Measurements from ENCODE around the gene EFCAB11. TPM values are rescaled to one million over a fixed set of nuclear protein-coding genes. Genes with fewer than 3 reads are reported as not detected.
A peak's percentile ranks its signal among the peaks of the same experiment; 100 is the strongest.

EFCAB11 gene
- total RNA-seq, result 3.6 TPM
- long read RNA-seq, result 0 reads

GRCh38 chr14:89954070-89955021, at the start of gene EFCAB11:
Gene EFCAB11, minus strand, starts transcription at chr14:89954730. Its CDS starts 70 bp downstream, at chr14:89954660.
- DNase-seq (peak; percentile 97), ATAC-seq (peak; percentile 94)
- intact Hi-C loops (cut with micrococcal nuclease), result no loop called here

GRCh38 chr14:90003526-90004307, 49.2 kb upstream of the EFCAB11 start:
- intact Hi-C loops (cut with micrococcal nuclease), result no loop called here
- ATAC-seq, result no peak
- no peak for DNase-seq

GRCh38 chr14:90000935-90001334, 46.4 kb upstream of the EFCAB11 start:
- ATAC-seq (no peak), DNase-seq (no peak)
- intact Hi-C loops (cut with micrococcal nuclease), result no loop called here

- intact Hi-C loops (cut with micrococcal nuclease), result no loop called here
- ATAC-seq, result no peak
- no peak for DNase-seq
Observed at GRCh38 chr14:89996963-89997362, 42.4 kb upstream of the EFCAB11 start.

GRCh38 chr14:89992273-89992672, 37.7 kb upstream of the EFCAB11 start:
- intact Hi-C loops (cut with micrococcal nuclease), result no loop called here
- DNase-seq (no peak), ATAC-seq (no peak)

- intact Hi-C loops (cut with micrococcal nuclease), result no loop called here
- DNase-seq (no peak), ATAC-seq (no peak)
Observed at GRCh38 chr14:89990623-89991275, 36.2 kb upstream of the EFCAB11 start.

GRCh38 chr14:89990218-89990617, 35.7 kb upstream of the EFCAB11 start:
- intact Hi-C loops (cut with micrococcal nuclease), result no loop called here
- DNase-seq, result no peak
- ATAC-seq, result no peak

- intact Hi-C loops (cut with micrococcal nuclease), result no loop called here
- no peak for DNase-seq
- no peak for ATAC-seq
Observed at GRCh38 chr14:89988787-89989186, 34.3 kb upstream of the EFCAB11 start.

- DNase-seq (no peak), ATAC-seq (no peak)
- intact Hi-C loops (cut with micrococcal nuclease), result no loop called here
Observed at GRCh38 chr14:89987161-89987475, 32.6 kb upstream of the EFCAB11 start.

GRCh38 chr14:89986462-89987160, 32.1 kb upstream of the EFCAB11 start:
- no peak for ATAC-seq
- intact Hi-C loops (cut with micrococcal nuclease), result no loop called here

GRCh38 chr14:89983375-89983774, 28.8 kb upstream of the EFCAB11 start:
- DNase-seq (no peak), ATAC-seq (no peak)
- intact Hi-C loops (cut with micrococcal nuclease), result no loop called here

More at GRCh38 chr14:89986462-89987160, 32.1 kb upstream of the EFCAB11 start:
- no peak for DNase-seq

GRCh38 chr14:89978656-89979055, 24.1 kb upstream of the EFCAB11 start:
- ATAC-seq (no peak), DNase-seq (no peak)

GRCh38 chr14:89977668-89978067, 23.1 kb upstream of the EFCAB11 start:
- intact Hi-C loops (cut with micrococcal nuclease), result loop anchor here (10.0 kb wide), 1 partner anchor 917 kb away; no protein-coding TSS in a partner anchor
- ATAC-seq, result no peak

More at GRCh38 chr14:89978656-89979055, 24.1 kb upstream of the EFCAB11 start:
- intact Hi-C loops (cut with micrococcal nuclease), result loop anchor here (10.0 kb wide), 1 partner anchor 916 kb away; no protein-coding TSS in a partner anchor

GRCh38 chr14:89973234-89973823, 18.8 kb upstream of the EFCAB11 start:
- intact Hi-C loops (cut with micrococcal nuclease), result loop anchor here (5.0 to 10.0 kb wide), 2 partner anchors 264 to 921 kb away; no protein-coding TSS in a partner anchor
- peak; percentile 86 for ATAC-seq
- DNase-seq, result peak; percentile 73

More at GRCh38 chr14:89977668-89978067, 23.1 kb upstream of the EFCAB11 start:
- no peak for DNase-seq

GRCh38 chr14:89965839-89966238, 11.3 kb upstream of the EFCAB11 start:
- intact Hi-C loops (cut with micrococcal nuclease), result no loop called here
- no peak for ATAC-seq
- no peak for DNase-seq

GRCh38 chr14:89963288-89963978, 8.9 kb upstream of the EFCAB11 start:
- intact Hi-C loops (cut with micrococcal nuclease), result no loop called here
- no peak for DNase-seq
- ATAC-seq, result no peak

GRCh38 chr14:89960914-89961313, 6.4 kb upstream of the EFCAB11 start:
- intact Hi-C loops (cut with micrococcal nuclease), result no loop called here
- ATAC-seq (no peak), DNase-seq (no peak)
